Fibroblast of mammary gland (primary cell): ENCODE measurements around the gene NT5DC1.

Source experiments
- DNase-seq: peaks from one replicate; pipeline ENCODE4 v3.0.0-alpha.2; 2010; ENCODE audit warnings: low read depth
- H3K4me3 ChIP-seq: 2 replicates; pipeline ENCODE4 v1.5.1; 2011; ENCODE audit warnings: low read depth, mild to moderate bottlenecking, low read length, moderate library complexity; ENCODE audit not compliant: control insufficient read depth
- CTCF ChIP-seq: conservative IDR thresholded peaks from 2 replicates; pipeline ENCODE4 v1.5.1; 2011; ENCODE audit warnings: low read depth, low read length, inconsistent platforms; ENCODE audit not compliant: control insufficient read depth, insufficient read depth

NT5DC1 gene

DNA sequence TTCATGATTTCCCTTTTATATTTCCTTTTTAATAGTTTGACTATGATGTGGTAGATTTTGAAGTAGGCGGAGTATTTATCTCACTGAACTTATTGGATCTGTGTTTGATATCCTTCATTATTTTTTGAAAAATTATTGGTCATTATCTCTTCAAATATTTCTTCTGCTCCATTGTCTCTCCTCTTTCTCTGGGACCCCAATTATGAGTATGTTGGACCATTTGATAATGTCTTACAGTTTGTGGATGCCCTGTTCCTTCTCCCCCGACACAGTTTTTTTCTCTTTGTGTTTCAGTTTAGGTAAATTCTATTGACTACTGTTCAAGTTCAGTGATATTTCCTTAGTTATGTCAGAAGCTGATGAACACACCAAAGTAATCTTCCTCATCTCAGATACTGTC, 74.7 kb downstream of the NT5DC1 start:
- no peak for DNase-seq
- TF ChIP-seq CTCF, result no peak

DNA sequence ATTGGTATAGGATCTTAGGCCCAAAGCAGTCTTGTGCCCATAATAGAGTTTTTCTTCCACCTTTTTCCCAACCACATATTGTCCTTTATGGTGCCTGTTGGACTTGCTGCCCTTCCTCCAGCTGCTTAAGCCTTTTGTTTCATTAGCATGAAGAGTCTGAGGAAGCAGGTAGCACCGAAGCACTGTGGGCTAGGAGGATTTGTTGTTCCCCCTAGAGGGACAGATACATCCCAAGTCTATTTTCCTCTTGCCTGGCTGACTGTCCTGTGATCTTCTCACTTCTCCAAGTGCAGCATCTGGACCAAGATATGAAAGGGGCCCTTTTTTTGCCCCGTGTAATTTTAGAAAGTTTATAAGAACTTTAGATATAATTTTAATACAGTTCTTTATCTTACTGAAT, 75.9 kb downstream of the NT5DC1 start:
- DNase-seq, result no peak
- no peak for TF ChIP-seq CTCF
- no peak overlapping the region for H3K4me3 ChIP-seq

More for the DNA sequence above, 74.7 kb downstream of the NT5DC1 start:
- H3K4me3 ChIP-seq, result no peak overlapping the region

- H3K4me3 ChIP-seq, result no peak overlapping the region
- DNase-seq, result no peak
- no peak for TF ChIP-seq CTCF
Observed at GRCh38 chr6:116180375-116180774, 79.7 kb downstream of the NT5DC1 start.

DNA sequence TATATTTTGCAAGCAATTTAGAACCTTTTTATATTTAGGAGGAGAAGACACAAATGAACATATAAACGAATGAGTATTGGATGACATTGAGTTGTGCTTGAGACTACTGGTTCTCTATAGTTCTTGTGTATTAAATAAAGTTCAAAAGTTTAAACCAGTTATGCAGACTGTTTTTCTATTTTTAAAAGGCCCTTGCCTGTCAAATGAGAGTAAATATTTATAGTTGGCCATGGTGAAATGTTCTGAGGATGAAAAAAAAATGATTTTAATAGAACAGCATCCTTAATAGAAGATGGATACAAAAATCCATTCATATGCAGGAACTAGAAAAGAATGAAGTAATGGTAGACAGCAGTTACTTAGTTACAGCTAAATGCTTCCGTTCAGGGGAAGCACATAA, 88.8 kb downstream of the NT5DC1 start:
- no peak for DNase-seq
- no peak for TF ChIP-seq CTCF
- H3K4me3 ChIP-seq, result no peak overlapping the region

- no peak for TF ChIP-seq CTCF
- no peak overlapping the region for H3K4me3 ChIP-seq
- DNase-seq, result peak; percentile 74
Observed at GRCh38 chr6:116190550-116190949, 89.9 kb downstream of the NT5DC1 start.

- TF ChIP-seq CTCF, result no peak
- H3K4me3 ChIP-seq, result no peak overlapping the region
- no peak for DNase-seq
Observed at GRCh38 chr6:116191881-116192280, 91.2 kb downstream of the NT5DC1 start.

DNA sequence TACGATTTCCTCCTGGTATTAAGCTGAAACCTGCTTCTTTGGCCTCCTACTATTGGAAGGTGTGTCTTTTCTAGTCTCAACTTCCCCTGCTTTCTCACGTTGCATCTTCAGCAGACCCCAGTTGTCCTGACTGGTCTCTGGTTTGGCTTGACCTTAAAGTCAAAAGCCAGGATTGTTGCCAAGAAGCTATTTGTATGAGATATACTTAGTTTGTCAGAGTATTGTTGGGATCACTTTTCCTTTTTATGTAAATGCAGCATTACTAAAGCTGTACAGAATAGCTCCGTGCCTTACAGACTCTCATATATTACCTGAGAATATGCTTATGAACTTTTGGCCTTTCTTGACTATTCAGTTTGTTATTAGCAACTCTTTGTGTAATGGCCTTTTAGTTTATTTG, 92.1 kb downstream of the NT5DC1 start:
- DNase-seq, result no peak
- TF ChIP-seq CTCF, result no peak
- H3K4me3 ChIP-seq, result no peak overlapping the region
